Activated CD4-positive, alpha-beta T cell treated with anti-CD3 and anti-CD28 coated beads, Interleukin-2, amount 10 ng/mL, durations not matched to agents 7 days and 5 days (primary cell): ENCODE data around the gene LEPR. TPM values are rescaled to one million over a fixed set of nuclear protein-coding genes. Genes with fewer than 3 reads are reported as not detected.

Experiments
- CTCF ChIA-PET: fragments of 350-600 bp; sonication (Branson Sonifier 250); formaldehyde crosslinking; loops from one replicate; lab custom pipeline; 2021; ENCODE audit warnings: antibody characterized with exemption; lab: Charles Lee
- POLR2A ChIA-PET: fragments of 350-600 bp; sonication (Branson Sonifier 250); formaldehyde crosslinking; loops from one replicate; lab custom pipeline; 2021; ENCODE audit warnings: antibody characterized with exemption; lab: Charles Lee
- DNase-seq: peaks from one replicate; pipeline ENCODE4 v3.0.0-alpha.2; 2020
- H3K27ac Mint-ChIP-seq: one replicate; pipeline ENCODE4 v1.8.0; 2021; ENCODE audit warnings: mild to moderate bottlenecking, moderate library complexity, mixed read lengths
- H3K27me3 Mint-ChIP-seq: one replicate; pipeline ENCODE4 v1.8.0; 2021; ENCODE audit warnings: mixed read lengths
- H3K36me3 Mint-ChIP-seq: one replicate; pipeline ENCODE4 v1.8.0; 2021; ENCODE audit warnings: low read depth, mixed read lengths
- H3K4me1 Mint-ChIP-seq: one replicate; pipeline ENCODE4 v1.8.0; 2021; ENCODE audit warnings: mixed read lengths
- H3K4me3 Mint-ChIP-seq: one replicate; pipeline ENCODE4 v1.8.0; 2021; ENCODE audit warnings: mild to moderate bottlenecking, moderate library complexity, mixed read lengths
- H3K9me3 Mint-ChIP-seq: one replicate; pipeline ENCODE4 v1.8.0; 2021; ENCODE audit warnings: mixed read lengths
- total RNA-seq, 2 experiments: library from RNA; stranded (reverse); gene quantifications; one replicate each; pipeline ENCODE4 v1.2.3, GENCODE V29; 2021

Gene LEPR
- total RNA-seq, 2 experiments from 2014 or later, result 1.9 to 2.2 TPM

GRCh38 chr1:65429806-65430205, 9.3 kb downstream of the LEPR start:
- DNase-seq, result no peak
- POLR2A ChIA-PET, result no interaction called here
- Mint-ChIP-seq H3K4me1 (peaks cover 31% of the 10 kb centered on the region), H3K27me3 (no peaks in the 10 kb centered on the region), H3K4me3 (no peak overlapping the region), H3K27ac (no peak overlapping the region), H3K36me3 (peaks cover 29% of the 10 kb centered on the region), H3K9me3 (no peaks in the 10 kb centered on the region)
- CTCF ChIA-PET, result no interaction called here

- CTCF ChIA-PET, result interaction anchor here (1.6 kb wide), 1 partner anchor 19 kb away, joined by 4 read pairs; no protein-coding TSS in a partner anchor
- Mint-ChIP-seq H3K27ac (no peak overlapping the region), H3K27me3 (no peaks in the 10 kb centered on the region), H3K36me3 (peaks cover 17% of the 10 kb centered on the region), H3K9me3 (no peaks in the 10 kb centered on the region), H3K4me3 (no peak overlapping the region), H3K4me1 (peaks cover 33% of the 10 kb centered on the region)
- peak; percentile 31 for DNase-seq
- POLR2A ChIA-PET, result interaction anchor here (0.6 kb wide), 1 partner anchor 45 kb away, joined by 3 read pairs; no protein-coding TSS in a partner anchor
These were observed 10.7 kb downstream of the LEPR start for GRCh38 chr1:65431111-65431705.

- H3K27ac Mint-ChIP-seq, result no peak overlapping the region
- H3K4me3 Mint-ChIP-seq, result no peak overlapping the region
- no peak for DNase-seq
- peaks cover 9% of the 10 kb centered on the region for H3K36me3 Mint-ChIP-seq
- peaks cover 35% of the 10 kb centered on the region for H3K4me1 Mint-ChIP-seq
- H3K27me3 Mint-ChIP-seq, result no peaks in the 10 kb centered on the region
- no peaks in the 10 kb centered on the region for H3K9me3 Mint-ChIP-seq
- POLR2A ChIA-PET, result no interaction called here
- CTCF ChIA-PET, result no interaction called here
These were observed 12.4 kb downstream of the LEPR start for GRCh38 chr1:65432918-65433317.

GRCh38 chr1:65434255-65434654, 13.8 kb downstream of the LEPR start:
- H3K9me3 Mint-ChIP-seq, result no peaks in the 10 kb centered on the region
- H3K27ac Mint-ChIP-seq, result no peak overlapping the region
- peaks cover 2% of the 10 kb centered on the region for H3K36me3 Mint-ChIP-seq
- POLR2A ChIA-PET, result no interaction called here
- no peak for DNase-seq
- H3K27me3 Mint-ChIP-seq, result no peaks in the 10 kb centered on the region
- no peak overlapping the region for H3K4me3 Mint-ChIP-seq
- peaks cover 35% of the 10 kb centered on the region for H3K4me1 Mint-ChIP-seq
- CTCF ChIA-PET, result interaction anchor here (1.2 kb wide), 1 partner anchor 10 kb away, joined by 4 read pairs; no protein-coding TSS in a partner anchor

GRCh38 chr1:65434760-65435159, 14.3 kb downstream of the LEPR start:
- CTCF ChIA-PET, result interaction anchor here (1.0 kb wide), 1 partner anchor 25 kb away, joined by 4 read pairs; no protein-coding TSS in a partner anchor
- no peak for DNase-seq
- Mint-ChIP-seq H3K9me3 (no peaks in the 10 kb centered on the region), H3K4me3 (no peak overlapping the region), H3K27ac (no peak overlapping the region), H3K4me1 (peaks cover 34% of the 10 kb centered on the region), H3K36me3 (peaks cover under 1% of the 10 kb centered on the region), H3K27me3 (no peaks in the 10 kb centered on the region)
- POLR2A ChIA-PET, result no interaction called here

- Mint-ChIP-seq H3K36me3 (no peaks in the 10 kb centered on the region), H3K4me1 (peaks cover 24% of the 10 kb centered on the region), H3K27me3 (no peaks in the 10 kb centered on the region), H3K9me3 (no peaks in the 10 kb centered on the region), H3K27ac (no peak overlapping the region), H3K4me3 (no peak overlapping the region)
- DNase-seq, result no peak
- CTCF ChIA-PET, result interaction anchor here (0.9 to 1.5 kb wide), 5 partner anchors 9 to 252 kb away, joined by 3 to 4 read pairs (median 3); no protein-coding TSS in a partner anchor
- POLR2A ChIA-PET, result no interaction called here
These were observed 15.5 kb downstream of the LEPR start for GRCh38 chr1:65435987-65436386.

- Mint-ChIP-seq H3K36me3 (no peaks in the 10 kb centered on the region), H3K4me1 (peaks cover 11% of the 10 kb centered on the region), H3K27ac (no peak overlapping the region), H3K9me3 (no peaks in the 10 kb centered on the region), H3K27me3 (no peaks in the 10 kb centered on the region), H3K4me3 (no peak overlapping the region)
- ChIA-PET POLR2A (interaction anchor here (0.6 kb wide), 1 partner anchor 184 kb away, joined by 3 read pairs; no protein-coding TSS in a partner anchor), CTCF (interaction anchor here (1.3 kb wide), 1 partner anchor 250 kb away, joined by 3 read pairs; no protein-coding TSS in a partner anchor)
- no peak for DNase-seq
These were observed 17.1 kb downstream of the LEPR start for GRCh38 chr1:65437616-65438015.

- POLR2A ChIA-PET, result interaction anchor here (0.6 kb wide), 1 partner anchor 32 kb away, joined by 3 read pairs; no protein-coding TSS in a partner anchor
- no peak overlapping the region for H3K4me3 Mint-ChIP-seq
- peaks cover 7% of the 10 kb centered on the region for H3K4me1 Mint-ChIP-seq
- no peak for DNase-seq
- no peaks in the 10 kb centered on the region for H3K27me3 Mint-ChIP-seq
- H3K36me3 Mint-ChIP-seq, result no peaks in the 10 kb centered on the region
- H3K27ac Mint-ChIP-seq, result no peak overlapping the region
- CTCF ChIA-PET, result interaction anchor here (0.6 to 1.0 kb wide), 4 partner anchors 15 to 495 kb away, joined by 3 to 5 read pairs (median 4); no protein-coding TSS in a partner anchor
- H3K9me3 Mint-ChIP-seq, result no peaks in the 10 kb centered on the region
These were observed 19.9 kb downstream of the LEPR start for GRCh38 chr1:65440322-65440900.

- no peak overlapping the region for H3K27ac Mint-ChIP-seq
- H3K4me3 Mint-ChIP-seq, result no peak overlapping the region
- CTCF ChIA-PET, result interaction anchor here (0.8 to 1.0 kb wide), 3 partner anchors 15 to 23 kb away, joined by 3 to 4 read pairs (median 3); no protein-coding TSS in a partner anchor
- H3K27me3 Mint-ChIP-seq, result no peaks in the 10 kb centered on the region
- no peaks in the 10 kb centered on the region for H3K36me3 Mint-ChIP-seq
- H3K4me1 Mint-ChIP-seq, result peaks cover 7% of the 10 kb centered on the region
- no peaks in the 10 kb centered on the region for H3K9me3 Mint-ChIP-seq
- no peak for DNase-seq
- POLR2A ChIA-PET, result interaction anchor here (0.6 kb wide), 1 partner anchor 32 kb away, joined by 3 read pairs; no protein-coding TSS in a partner anchor
These were observed 20.4 kb downstream of the LEPR start for GRCh38 chr1:65440915-65441314.

- DNase-seq, result no peak
These were observed 21.0 kb downstream of the LEPR start for GRCh38 chr1:65441464-65441863.

GRCh38 chr1:65442442-65442841, 22.0 kb downstream of the LEPR start:
- H3K4me3 Mint-ChIP-seq, result no peak overlapping the region
- no peaks in the 10 kb centered on the region for H3K4me1 Mint-ChIP-seq
- no peaks in the 10 kb centered on the region for H3K36me3 Mint-ChIP-seq
- no peaks in the 10 kb centered on the region for H3K27me3 Mint-ChIP-seq
- DNase-seq, result no peak
- no peak overlapping the region for H3K27ac Mint-ChIP-seq
- no peaks in the 10 kb centered on the region for H3K9me3 Mint-ChIP-seq
- CTCF ChIA-PET, result no interaction called here
- POLR2A ChIA-PET, result no interaction called here

More at GRCh38 chr1:65441464-65441863, 21.0 kb downstream of the LEPR start:
- Mint-ChIP-seq H3K27me3 (no peaks in the 10 kb centered on the region), H3K4me3 (no peak overlapping the region), H3K36me3 (no peaks in the 10 kb centered on the region), H3K4me1 (peaks cover 3% of the 10 kb centered on the region), H3K27ac (no peak overlapping the region), H3K9me3 (no peaks in the 10 kb centered on the region)
- ChIA-PET POLR2A (no interaction called here), CTCF (interaction anchor here (0.8 to 0.9 kb wide), 2 partner anchors 16 to 18 kb away, joined by 3 read pairs; no protein-coding TSS in a partner anchor)

- ChIA-PET CTCF (interaction anchor here (0.6 to 0.7 kb wide), 2 partner anchors 189 to 298 kb away, joined by 3 read pairs; no protein-coding TSS in a partner anchor), POLR2A (no interaction called here)
- Mint-ChIP-seq H3K4me1 (no peaks in the 10 kb centered on the region), H3K4me3 (no peak overlapping the region), H3K36me3 (no peaks in the 10 kb centered on the region), H3K27me3 (no peaks in the 10 kb centered on the region), H3K9me3 (no peaks in the 10 kb centered on the region), H3K27ac (no peak overlapping the region)
- no peak for DNase-seq
These were observed 23.2 kb downstream of the LEPR start for GRCh38 chr1:65443647-65444046.

- Mint-ChIP-seq H3K27me3 (no peaks in the 10 kb centered on the region), H3K27ac (no peak overlapping the region), H3K36me3 (no peaks in the 10 kb centered on the region), H3K4me1 (no peaks in the 10 kb centered on the region), H3K9me3 (no peaks in the 10 kb centered on the region), H3K4me3 (no peak overlapping the region)
- ChIA-PET CTCF (no interaction called here), POLR2A (no interaction called here)
- DNase-seq, result no peak
These were observed 23.7 kb downstream of the LEPR start for GRCh38 chr1:65444128-65444640.
